Keratinocyte (primary cell): ENCODE data around the gene KLHL29. TPM values are rescaled to one million over a fixed set of nuclear protein-coding genes. Genes with fewer than 3 reads are reported as not detected.

Experiments used
- DNase-seq: peaks from one replicate; pipeline ENCODE4 v3.0.0-alpha.2; 2011; ENCODE audit warnings: low read depth, missing footprints, low spot score
- FAIRE-seq: peaks from 2 replicates; lab custom pipeline; 2011; peaks lifted over from hg19 to GRCh38; lab: Jason Lieb, UNC
- H2AFZ ChIP-seq: 2 replicates; pipeline ENCODE4 v1.6.0; 2012; ENCODE audit warnings: low read length, control low read depth, inconsistent platforms; ENCODE audit not compliant: control insufficient read depth
- H3K27ac ChIP-seq: 2 replicates; pipeline ENCODE4 v1.5.1; 2011; ENCODE audit warnings: low read length; ENCODE audit not compliant: control insufficient read depth, insufficient read depth
- H3K27me3 ChIP-seq: 3 replicates; pipeline ENCODE4 v1.6.0; 2011; ENCODE audit warnings: low read length; ENCODE audit not compliant: control insufficient read depth, insufficient read depth; ENCODE audit errors: extremely low read depth
- H3K36me3 ChIP-seq, 2 experiments: 2 replicates in 1 of 2; 3 replicates in 1 of 2; pipeline ENCODE4 v1.5.1; 2011; ENCODE audit warnings: low read length in 2 of 2, mild to moderate bottlenecking in 1 of 2; ENCODE audit not compliant: control insufficient read depth in 2 of 2, insufficient read depth in 2 of 2; ENCODE audit errors: extremely low read depth in 1 of 2
- H3K4me1 ChIP-seq: 3 replicates; pipeline ENCODE4 v1.5.1; 2011; ENCODE audit warnings: low read length; ENCODE audit not compliant: control insufficient read depth, insufficient read depth; ENCODE audit errors: extremely low read depth
- H3K4me2 ChIP-seq: 3 replicates; pipeline ENCODE4 v1.6.0; 2011; ENCODE audit warnings: low read depth, low read length; ENCODE audit not compliant: control insufficient read depth, insufficient read depth; ENCODE audit errors: extremely low read depth
- H3K4me3 ChIP-seq, 3 experiments: fragments of 200-600 bp in 1 of 3; sonication (generic) in 1 of 3; 2 replicates in 2 of 3; 3 replicates in 1 of 3; pipeline ENCODE4 v1.5.1; 2011 to 2016; ENCODE audit warnings: low read length in 3 of 3, mild to moderate bottlenecking in 3 of 3, control low read depth in 2 of 3, inconsistent platforms in 1 of 3, low read depth in 1 of 3, mixed read lengths in 1 of 3, mixed run types in 1 of 3, moderate library complexity in 1 of 3; ENCODE audit not compliant: control insufficient read depth in 2 of 3, insufficient read depth in 2 of 3; ENCODE audit errors: extremely low read depth in 1 of 3
- H3K79me2 ChIP-seq: 2 replicates; pipeline ENCODE4 v1.6.0; 2012; ENCODE audit warnings: low read length; ENCODE audit not compliant: control insufficient read depth, insufficient read depth
- H3K9ac ChIP-seq: 3 replicates; pipeline ENCODE4 v1.6.0; 2011; ENCODE audit warnings: low read length; ENCODE audit not compliant: control insufficient read depth, insufficient read depth; ENCODE audit errors: extremely low read depth
- H3K9me1 ChIP-seq: 3 replicates; pipeline ENCODE4 v1.6.0; 2011; ENCODE audit warnings: low read length; ENCODE audit not compliant: control insufficient read depth, insufficient read depth; ENCODE audit errors: extremely low read depth
- H3K9me3 ChIP-seq: 2 replicates; pipeline ENCODE4 v1.5.1; 2012; ENCODE audit warnings: low read depth, low read length; ENCODE audit not compliant: control insufficient read depth
- H4K20me1 ChIP-seq: 3 replicates; pipeline ENCODE4 v1.6.0; 2011; ENCODE audit warnings: low read length; ENCODE audit not compliant: control insufficient read depth, insufficient read depth; ENCODE audit errors: extremely low read depth
- CTCF ChIP-seq, 3 experiments: IDR thresholded peaks in 1 of 3; conservative IDR thresholded peaks in 1 of 3; optimal IDR thresholded peaks in 1 of 3; 2 replicates in 2 of 3; 3 replicates in 1 of 3; pipeline versions ENCODE3 to v1.5.1; 2011; ENCODE audit warnings: low read length in 3 of 3, mild to moderate bottlenecking in 3 of 3, moderate library complexity in 2 of 3, control low read depth in 1 of 3, inconsistent platforms in 1 of 3; ENCODE audit not compliant: insufficient read depth in 2 of 3; ENCODE audit errors: extremely low read depth in 1 of 3
- EZH2 ChIP-seq: IDR thresholded peaks from one replicate; pipeline ENCODE4 v1.6.1; 2012; ENCODE audit warnings: inconsistent platforms, mild to moderate bottlenecking, low read length, moderate library complexity
- dilution Hi-C: fragments of 300-500 bp; cut with MboI; formaldehyde crosslinking; loops from one replicate; pipeline ENCODE4 v1.7.0; 2020; ENCODE audit warnings: low sequenced_read_pairs; ENCODE audit not compliant: extremely low pct_ligation_motif_present
- polyA plus RNA-seq, 5 experiments: library from polyadenylated mRNA; depleted of rRNA in 3 of 5; stranded (reverse) in 3 of 5; stranded (forward) in 1 of 5; unstranded in 1 of 5; fragments of >200 nt; gene quantifications; 1 replicate in 1 of 5; 2 replicates in 3 of 5; 3 replicates in 1 of 5; pipeline versions ENCODE4 v1.2.1 to v1.2.3, GENCODE V29; 2011 to 2012; ENCODE audit warnings: missing spikeins in 2 of 5, low read depth in 1 of 5, low replicate concordance in 1 of 5

Gene KLHL29
- polyA plus RNA-seq, 1 donor (not counting 4 experiments of a cell fraction or from before 2014, with no cell fraction given): 4.7 TPM

- H3K9me1 ChIP-seq: no peaks in the 10 kb centered on the region
These were observed 69.0 kb downstream of the KLHL29 start for GRCh38 chr2:23453836-23454460.

GRCh38 chr2:23454501-23455120 lies 69.6 kb downstream of the KLHL29 start:
- H3K79me2 ChIP-seq: no peaks in the 10 kb centered on the region
- no peak for DNase-seq
- H4K20me1 ChIP-seq: no peaks in the 10 kb centered on the region
- H3K4me3 ChIP-seq: no peak overlapping the region
- no peaks in the 10 kb centered on the region for H3K9me1 ChIP-seq
- FAIRE-seq: no peak
- H3K27me3 ChIP-seq: peaks cover 3% of the 10 kb centered on the region
- H3K4me1 ChIP-seq: peaks cover 5% of the 10 kb centered on the region
- no peak overlapping the region for H3K4me2 ChIP-seq
- no peak for TF ChIP-seq CTCF (optimal IDR thresholded peaks at IDR 0.05 in 1 of 3, IDR thresholded peaks at IDR 0.05 in 1 of 3, conservative IDR thresholded peaks at IDR 0.05 in 1 of 3; ENCODE audit: extremely low read depth in 1 of 3, insufficient read depth in 2 of 3, low read length in 3 of 3)
- no peak for TF ChIP-seq EZH2
- dilution Hi-C loops: no loop called here
- H3K36me3 ChIP-seq: peaks cover 0 to 2% of the 10 kb centered on the region in 2 experiments
- H3K9ac ChIP-seq: no peak overlapping the region
- no peak overlapping the region for H3K27ac ChIP-seq
- H2AFZ ChIP-seq: no peak overlapping the region
- H3K9me3 ChIP-seq: no peaks in the 10 kb centered on the region

More at GRCh38 chr2:23453836-23454460, 69.0 kb downstream of the KLHL29 start:
- Histone ChIP-seq H3K4me1 (peaks cover 5% of the 10 kb centered on the region), H3K4me2 (no peak overlapping the region), H3K27ac (no peak overlapping the region), H3K27me3 (peaks cover 3% of the 10 kb centered on the region), H3K9ac (no peak overlapping the region), H3K36me3 (peaks cover 0 to 2% of the 10 kb centered on the region in 2 experiments), H3K79me2 (no peaks in the 10 kb centered on the region), H3K4me3 (no peak overlapping the region), H2AFZ (no peak overlapping the region), H4K20me1 (peaks cover 3% of the 10 kb centered on the region), H3K9me3 (no peaks in the 10 kb centered on the region)
- no peak for DNase-seq
- no peak for FAIRE-seq
- TF ChIP-seq CTCF (optimal IDR thresholded peaks at IDR 0.05 in 1 of 3, IDR thresholded peaks at IDR 0.05 in 1 of 3, conservative IDR thresholded peaks at IDR 0.05 in 1 of 3; ENCODE audit: extremely low read depth in 1 of 3, insufficient read depth in 2 of 3, low read length in 3 of 3): no peak
- TF ChIP-seq EZH2: no peak
- dilution Hi-C loops: no loop called here
